Naive thymus-derived CD8-positive, alpha-beta T cell (primary cell): Measurements from ENCODE around the gene UBE2N. TPM values are rescaled to one million over a fixed set of nuclear protein-coding genes. Genes with fewer than 3 reads are reported as not detected.
"Not testable (repeated sequence)": the region's sequence is repeated elsewhere in the genome, so short reads cannot be mapped to it uniquely, and the experiment has no call there.

Source experiments
- ATAC-seq, 2 donors: fragments of 150-1000 bp; cut with Tn5 transposase in 1 of 2; sonication (Bioruptor Pico), chemical (Tn5 transposase) in 1 of 2; 1 replicate in 1 of 2; 2 replicates in 1 of 2; pipeline ENCODE4 v1.10.0; 2021; ENCODE audit warnings: mild to moderate bottlenecking in 2 of 2, moderate library complexity in 2 of 2
- POLR2A ChIA-PET: fragments of 350-600 bp; sonication (Branson Sonifier 250); formaldehyde crosslinking; loops from one replicate; lab custom pipeline; 2021; ENCODE audit warnings: antibody characterized with exemption; lab: Charles Lee
- DNase-seq, 10 donors: peaks; one replicate each; pipeline versions ENCODE4 v3.0.0 to v3.0.0-alpha.2; 2020 to 2022
- H3K27ac Mint-ChIP-seq, 10 donors: one replicate each; pipeline ENCODE4 v1.8.0; 2020 to 2022; ENCODE audit warnings: mild to moderate bottlenecking in 10 of 10, mixed read lengths in 10 of 10, moderate library complexity in 4 of 10, inconsistent platforms in 1 of 10
- H3K27me3 Mint-ChIP-seq, 5 donors: one replicate each; pipeline ENCODE4 v1.8.0; 2021 to 2022; ENCODE audit warnings: mixed read lengths in 5 of 5
- H3K36me3 Mint-ChIP-seq, 3 donors: one replicate each; pipeline ENCODE4 v1.8.0; 2020 to 2022; ENCODE audit warnings: mixed read lengths in 3 of 3, mild to moderate bottlenecking in 2 of 3, inconsistent platforms in 1 of 3
- H3K4me1 Mint-ChIP-seq, 4 donors: one replicate each; pipeline ENCODE4 v1.8.0; 2021 to 2022; ENCODE audit warnings: mixed read lengths in 4 of 4
- H3K4me3 Mint-ChIP-seq, 10 donors: one replicate each; pipeline ENCODE4 v1.8.0; 2020 to 2022; ENCODE audit warnings: mild to moderate bottlenecking in 10 of 10, mixed read lengths in 10 of 10, moderate library complexity in 6 of 10, inconsistent platforms in 1 of 10
- H3K9me3 Mint-ChIP-seq, 9 donors: one replicate each; pipeline ENCODE4 v1.8.0; 2020 to 2022; ENCODE audit warnings: mixed read lengths in 9 of 9, mild to moderate bottlenecking in 3 of 9, inconsistent platforms in 1 of 9, moderate library complexity in 1 of 9
- polyA plus RNA-seq, 3 donors: library from polyadenylated mRNA; unstranded; fragments of 300-500 nt; fragmentation: Illumina TruSeq; gene quantifications; one replicate each; pipeline ENCODE4 v1.2.3, GENCODE V29; 2021
- total RNA-seq, 8 experiments: library from RNA in 2 of 8; stranded (reverse) in 2 of 8; gene quantifications; one replicate each; pipeline ENCODE4 v1.2.3 and lab custom pipeline; 2021 to 2026

The UBE2N gene
- total and polyA plus RNA-seq, 5 experiments from 2014 or later, result 66.8 to 123 (median 117) TPM

DNA sequence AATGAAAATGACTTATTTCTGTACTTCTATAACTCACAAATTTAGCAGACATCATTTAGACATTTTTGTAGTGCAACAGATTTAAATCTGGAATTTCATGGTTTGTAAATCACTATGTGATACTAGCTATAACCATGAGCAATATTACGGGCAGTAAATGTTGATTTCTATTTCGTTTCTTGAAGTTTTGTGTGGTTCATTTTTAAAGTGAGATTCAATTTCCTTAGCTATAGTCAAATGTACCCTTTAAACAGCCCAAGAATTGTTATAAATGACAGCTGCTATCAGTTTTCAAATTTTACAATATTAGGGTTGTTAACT lies 33.8 kb downstream of the UBE2N start:
- ATAC-seq (no peak), DNase-seq (no peak)
- H3K36me3 Mint-ChIP-seq, result peaks cover 0 to 63% (median 3%) of the 10 kb centered on the region in 3 donors
- H3K9me3 Mint-ChIP-seq, result no peaks in the 10 kb centered on the region
- H3K4me1 Mint-ChIP-seq, result peaks cover 17 to 28% (median 25%) of the 10 kb centered on the region in 4 donors
- H3K27ac Mint-ChIP-seq, result peak overlapping the region in 7 of 10 donors; percentile 6 to 90 (median 72)
- H3K4me3 Mint-ChIP-seq, result no peak overlapping the region
- POLR2A ChIA-PET, result no interaction called here
- H3K27me3 Mint-ChIP-seq, result no peaks in the 10 kb centered on the region

DNA sequence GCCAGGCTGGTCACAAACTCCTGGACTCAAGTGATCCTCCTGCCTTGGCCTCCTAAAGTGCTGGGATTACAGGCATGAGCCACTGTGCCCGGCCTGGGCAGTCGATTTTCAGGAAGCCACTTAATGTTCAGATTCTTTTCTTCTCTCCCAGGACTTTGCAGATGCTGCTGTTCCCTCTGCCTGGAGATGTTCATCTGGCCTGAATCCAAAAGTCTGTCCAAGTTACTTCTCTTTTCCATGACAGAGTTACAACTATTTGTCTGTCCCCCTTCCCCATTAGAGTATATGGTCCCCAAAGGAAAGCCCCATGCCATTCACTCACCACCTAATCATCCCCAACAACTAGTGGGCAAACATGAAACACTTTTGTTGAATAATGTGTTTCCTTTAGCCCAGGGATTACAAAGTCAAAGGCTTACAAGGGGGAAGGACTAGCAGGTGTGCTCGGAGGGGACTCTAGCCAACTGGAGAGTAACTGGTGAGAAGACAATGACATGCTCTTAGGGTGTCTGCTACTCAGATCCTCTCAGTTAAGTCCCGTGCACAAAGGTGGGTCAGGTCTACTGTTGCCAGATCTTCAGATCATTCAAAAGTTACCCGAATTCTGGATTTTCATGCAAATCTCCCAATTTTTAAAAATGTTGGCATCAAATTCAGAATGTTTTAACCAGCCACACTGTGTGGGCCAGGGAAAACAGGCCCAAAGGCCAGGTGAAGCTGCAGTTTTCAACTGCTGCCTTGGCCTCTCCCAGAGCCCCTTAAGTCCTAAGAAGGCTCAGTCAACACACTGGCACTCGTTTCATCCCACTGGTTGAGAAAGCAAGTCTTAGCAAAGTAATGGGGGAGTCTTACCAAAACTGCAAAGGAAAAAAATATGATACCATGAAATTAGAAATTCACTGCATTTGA lies 34.4 kb downstream of the UBE2N start:
- ATAC-seq (peak in 1 of 2 donors; percentile 13), DNase-seq (no peak)
- H3K4me1 Mint-ChIP-seq, result peaks cover 16 to 22% (median 20%) of the 10 kb centered on the region in 4 donors
- no peaks in the 10 kb centered on the region for H3K9me3 Mint-ChIP-seq
- POLR2A ChIA-PET, result no interaction called here
- H3K27me3 Mint-ChIP-seq, result no peaks in the 10 kb centered on the region
- H3K4me3 Mint-ChIP-seq, result no peak overlapping the region
- peak overlapping the region; percentile 7 to 90 (median 62) for H3K27ac Mint-ChIP-seq
- peaks cover 0 to 68% (median 3%) of the 10 kb centered on the region in 3 donors for H3K36me3 Mint-ChIP-seq

DNA sequence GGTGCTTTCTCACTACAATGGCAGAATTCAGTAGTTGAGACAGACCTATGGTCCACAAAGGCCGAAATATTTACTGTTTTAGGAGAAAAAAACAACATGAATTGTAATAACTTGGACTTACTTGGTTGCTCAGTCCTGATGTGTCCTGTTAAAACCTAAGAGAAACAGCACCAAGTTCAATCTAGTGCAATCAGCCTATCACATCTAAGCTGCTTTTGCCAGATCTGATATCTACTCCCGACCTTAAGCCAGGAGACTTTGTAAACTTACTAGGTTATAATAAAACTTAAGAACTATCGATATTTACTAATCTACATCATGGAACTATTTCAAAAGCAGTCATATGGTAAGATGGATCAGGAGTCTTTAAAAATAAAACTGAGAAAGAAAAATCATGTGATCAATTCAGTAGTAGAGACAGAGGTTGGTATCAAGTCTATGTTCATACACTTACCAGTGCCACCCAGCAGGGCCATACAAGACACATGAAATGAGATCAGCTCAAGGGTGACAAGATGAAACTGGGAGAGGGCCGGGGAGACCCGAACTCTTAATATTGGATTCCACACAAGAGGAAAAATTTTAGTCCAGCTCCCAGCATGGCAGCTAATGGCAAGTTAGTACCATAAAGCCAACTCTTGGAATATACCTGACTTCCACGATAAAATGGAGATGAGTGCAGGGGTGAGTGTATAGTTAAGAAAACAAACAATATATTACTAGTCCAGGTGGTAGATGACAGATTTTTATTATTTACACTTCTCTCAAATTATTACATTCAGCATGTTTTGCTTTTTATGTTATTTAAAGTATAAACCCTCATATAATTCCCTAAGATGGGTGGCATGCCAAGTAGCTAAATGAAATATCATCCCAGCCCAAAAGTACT lies 36.5 kb downstream of the UBE2N start:
- Mint-ChIP-seq H3K4me1 (peaks cover 0 to 9% (median 5%) of the 10 kb centered on the region in 4 donors), H3K27ac (peak overlapping the region in 8 of 10 donors; percentile 5 to 75 (median 51)), H3K36me3 (peaks cover 0 to 60% (median 0%) of the 10 kb centered on the region in 3 donors), H3K27me3 (no peaks in the 10 kb centered on the region), H3K9me3 (no peaks in the 10 kb centered on the region), H3K4me3 (no peak overlapping the region)
- ATAC-seq, result peak in 1 of 2 donors; percentile 22
- DNase-seq, result no peak
- POLR2A ChIA-PET, result interaction anchor here (0.7 kb wide), 1 partner anchor 1509 kb away, joined by 4 read pairs; no protein-coding TSS in a partner anchor

DNA sequence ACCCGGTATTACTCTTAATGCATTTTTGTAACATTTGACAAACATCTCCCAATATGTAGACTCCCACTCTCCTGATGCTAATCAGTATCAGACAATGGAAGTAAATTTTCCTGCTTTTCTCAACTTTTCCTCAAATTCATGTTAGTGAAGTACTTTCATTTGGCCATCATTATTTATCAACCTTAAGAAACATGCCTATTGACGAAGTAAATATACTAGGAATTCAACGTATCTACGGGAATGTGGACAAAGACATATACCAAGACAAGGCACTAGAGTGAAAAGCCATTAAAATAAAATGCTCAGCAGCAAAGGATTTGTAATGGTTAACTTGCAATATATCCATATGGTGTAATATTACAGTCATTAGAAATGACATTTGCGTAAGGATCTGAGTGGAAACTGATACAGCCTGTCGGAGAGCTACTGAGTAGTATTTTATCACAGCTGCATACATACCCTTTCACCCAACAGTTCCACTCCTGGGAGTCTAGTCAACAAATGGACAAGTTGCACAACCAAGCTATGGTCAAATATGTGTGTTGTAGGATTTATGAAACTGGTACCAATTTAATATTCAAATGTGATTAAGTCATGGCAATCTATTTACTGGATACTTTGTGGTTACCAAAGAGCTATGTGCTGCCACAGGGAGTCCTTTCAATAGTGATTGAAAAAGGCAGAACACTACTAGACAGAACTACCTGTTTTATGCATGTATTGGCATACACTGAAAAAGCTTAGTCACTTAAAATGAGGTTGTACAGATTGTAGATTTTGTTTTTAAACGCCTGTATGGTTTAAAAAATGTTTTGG lies 37.6 kb downstream of the UBE2N start:
- Mint-ChIP-seq H3K27ac (peak overlapping the region in 6 of 10 donors; percentile 1 to 44 (median 13)), H3K27me3 (no peaks in the 10 kb centered on the region), H3K36me3 (peaks cover 0 to 51% (median 0%) of the 10 kb centered on the region in 3 donors), H3K4me3 (no peak overlapping the region), H3K9me3 (no peaks in the 10 kb centered on the region), H3K4me1 (peaks cover 0 to 9% (median 5%) of the 10 kb centered on the region in 4 donors)
- ATAC-seq (no peak), DNase-seq (no peak)
- POLR2A ChIA-PET, result interaction anchor here (0.7 kb wide), 1 partner anchor 1508 kb away, joined by 4 read pairs; no protein-coding TSS in a partner anchor

DNA sequence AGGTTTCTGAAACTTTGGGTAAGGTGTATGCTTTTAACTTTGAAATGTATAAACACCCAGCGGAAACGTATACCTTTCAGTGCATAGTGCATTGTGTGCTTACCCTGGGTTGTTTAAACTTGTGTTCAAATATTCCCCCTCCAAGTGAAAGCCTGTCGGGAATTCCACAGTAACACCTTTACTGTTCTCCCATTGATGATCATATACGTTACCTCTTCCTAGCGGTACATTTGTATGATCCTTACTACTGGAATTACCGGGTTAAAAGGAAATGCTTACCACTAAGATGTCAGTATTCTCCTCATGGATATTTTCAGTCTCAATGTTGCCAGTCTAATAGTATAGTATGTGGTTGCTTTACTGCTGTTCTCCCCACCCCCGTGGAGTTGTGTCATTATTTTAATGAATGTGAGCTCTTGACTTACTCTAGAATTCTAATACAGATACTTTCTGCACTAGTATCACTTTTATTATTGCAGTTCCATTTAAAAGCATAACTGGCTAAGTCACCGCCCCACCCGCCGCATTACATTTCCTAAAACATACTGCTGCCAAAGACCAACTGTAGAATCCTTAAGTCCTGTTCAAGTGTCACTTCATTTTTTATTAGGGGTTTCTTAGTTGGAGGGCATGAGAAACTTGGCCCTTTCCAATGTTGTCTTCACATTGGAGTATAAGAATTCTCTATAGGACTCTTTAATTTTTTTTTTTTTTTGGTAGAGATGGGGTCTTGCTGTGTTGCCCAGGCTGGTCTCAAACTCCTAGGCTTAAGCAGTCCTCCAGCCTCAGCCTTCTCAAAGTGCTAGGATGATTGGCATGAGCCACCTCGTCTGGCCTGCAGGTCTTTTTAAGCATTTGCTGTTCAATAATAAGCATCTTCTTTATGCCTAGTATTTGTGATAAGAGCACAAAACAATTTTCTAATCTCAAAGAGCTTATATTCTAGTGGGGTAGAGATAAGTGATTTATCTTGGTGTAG lies 39.1 kb downstream of the UBE2N start:
- peaks cover 0 to 49% (median 0%) of the 10 kb centered on the region in 3 donors for H3K36me3 Mint-ChIP-seq
- H3K4me3 Mint-ChIP-seq, result no peak overlapping the region
- H3K4me1 Mint-ChIP-seq, result peaks cover 0 to 9% (median 0%) of the 10 kb centered on the region in 4 donors
- H3K27me3 Mint-ChIP-seq, result no peaks in the 10 kb centered on the region
- no peaks in the 10 kb centered on the region for H3K9me3 Mint-ChIP-seq
- DNase-seq, result no peak
- POLR2A ChIA-PET, result no interaction called here
- no peak for ATAC-seq
- peak overlapping the region in 9 of 10 donors; percentile 0 to 68 (median 40) for H3K27ac Mint-ChIP-seq

DNA sequence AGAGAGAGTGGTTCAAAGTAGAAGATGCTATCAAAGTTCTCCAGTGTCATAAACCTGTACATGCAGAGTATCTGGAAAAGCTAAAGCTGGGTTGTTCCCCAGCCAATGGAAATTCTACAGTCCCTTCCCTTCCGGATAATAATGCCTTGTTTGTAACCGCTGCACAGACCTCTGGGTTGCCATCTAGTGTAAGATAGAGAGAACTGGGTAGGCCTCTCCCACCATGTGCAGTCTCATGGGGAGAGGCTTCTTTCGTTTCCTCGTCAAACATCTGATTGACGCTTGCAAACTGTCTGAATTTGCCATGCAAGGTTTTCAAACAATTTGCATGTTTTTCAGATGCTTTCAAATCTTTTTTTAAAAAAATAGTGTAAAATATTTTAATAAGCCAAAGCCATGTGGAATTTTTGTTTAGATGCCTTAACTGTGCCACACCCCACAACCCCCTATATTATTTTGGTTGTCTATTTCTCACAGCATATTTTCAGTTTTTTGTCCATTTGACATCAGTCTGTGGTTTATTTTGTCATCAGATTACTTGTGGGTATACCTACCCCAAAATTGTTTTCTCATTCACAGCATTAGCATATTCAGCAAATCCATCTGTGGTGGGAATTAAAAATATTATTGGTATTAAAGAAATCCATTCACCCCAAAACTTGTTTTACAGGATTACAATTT lies 42.4 kb downstream of the UBE2N start:
- H3K4me3 Mint-ChIP-seq, H3K27me3 Mint-ChIP-seq, H3K27ac Mint-ChIP-seq, POLR2A ChIA-PET, DNase-seq, H3K4me1 Mint-ChIP-seq, H3K9me3 Mint-ChIP-seq: not testable (repeated sequence)
- H3K36me3 Mint-ChIP-seq, result peaks cover 0 to 46% (median 0%) of the 10 kb centered on the region in 3 donors
- peak; percentile 99 to 100 for ATAC-seq

DNA sequence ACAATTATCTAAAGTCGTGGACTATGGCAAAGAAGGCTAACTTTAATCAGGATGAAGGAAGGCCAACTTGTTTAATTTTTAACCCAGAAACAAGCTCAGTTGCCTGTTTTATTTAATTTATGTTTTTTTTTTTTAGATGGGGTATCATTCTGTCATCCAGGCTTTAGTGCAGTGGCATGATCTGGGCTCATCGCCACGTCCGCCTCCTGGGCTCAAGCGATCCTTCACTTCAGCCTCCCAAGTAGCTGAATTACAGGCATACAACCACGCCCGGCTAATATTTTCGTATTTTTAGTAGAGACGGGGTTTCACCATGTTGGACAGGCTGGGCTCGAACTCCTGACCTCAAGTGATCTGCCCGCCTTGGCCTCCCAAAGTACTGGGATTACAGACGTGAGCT lies 44.3 kb downstream of the UBE2N start:
- H3K4me1 Mint-ChIP-seq, result peaks cover 0 to 5% (median 2%) of the 10 kb centered on the region in 4 donors
- no peak for ATAC-seq
- peaks cover 0 to 34% (median 0%) of the 10 kb centered on the region in 3 donors for H3K36me3 Mint-ChIP-seq
- H3K4me3 Mint-ChIP-seq, result no peak overlapping the region
- POLR2A ChIA-PET, result interaction anchor here (0.6 to 1.2 kb wide), 2 partner anchors 16 to 1867 kb away, joined by 3 read pairs; no protein-coding TSS in a partner anchor
- H3K27ac Mint-ChIP-seq, result peak overlapping the region in 1 of 10 donors; percentile 40
- H3K27me3 Mint-ChIP-seq, result no peaks in the 10 kb centered on the region
- DNase-seq, result no peak
- H3K9me3 Mint-ChIP-seq, result no peaks in the 10 kb centered on the region

DNA sequence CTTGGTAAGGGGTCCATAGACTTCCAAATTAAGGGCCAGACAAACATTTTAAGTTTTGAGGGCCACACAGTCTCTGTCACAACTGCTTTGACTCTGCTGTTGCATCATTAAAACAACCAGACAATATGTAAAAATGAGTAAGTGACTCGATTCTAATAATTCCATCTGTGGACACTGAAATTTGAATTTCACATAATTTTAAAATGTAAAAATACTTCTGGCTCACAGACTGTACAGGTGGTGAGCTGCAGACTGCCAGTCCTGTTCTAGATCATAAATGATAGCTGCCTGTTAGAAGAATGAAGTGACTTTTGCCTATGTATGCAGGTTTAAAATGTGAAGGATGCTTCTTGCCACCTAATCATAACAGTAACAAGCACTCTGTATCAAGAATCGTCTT lies 48.3 kb downstream of the UBE2N start:
- ATAC-seq (no peak), DNase-seq (no peak)
- Mint-ChIP-seq H3K9me3 (no peaks in the 10 kb centered on the region), H3K4me3 (no peak overlapping the region), H3K27me3 (no peaks in the 10 kb centered on the region), H3K27ac (peak overlapping the region in 1 of 10 donors; percentile 25), H3K36me3 (peaks cover 0 to 25% (median 0%) of the 10 kb centered on the region in 3 donors), H3K4me1 (peaks cover 9 to 31% (median 20%) of the 10 kb centered on the region in 4 donors)
- POLR2A ChIA-PET, result no interaction called here

DNA sequence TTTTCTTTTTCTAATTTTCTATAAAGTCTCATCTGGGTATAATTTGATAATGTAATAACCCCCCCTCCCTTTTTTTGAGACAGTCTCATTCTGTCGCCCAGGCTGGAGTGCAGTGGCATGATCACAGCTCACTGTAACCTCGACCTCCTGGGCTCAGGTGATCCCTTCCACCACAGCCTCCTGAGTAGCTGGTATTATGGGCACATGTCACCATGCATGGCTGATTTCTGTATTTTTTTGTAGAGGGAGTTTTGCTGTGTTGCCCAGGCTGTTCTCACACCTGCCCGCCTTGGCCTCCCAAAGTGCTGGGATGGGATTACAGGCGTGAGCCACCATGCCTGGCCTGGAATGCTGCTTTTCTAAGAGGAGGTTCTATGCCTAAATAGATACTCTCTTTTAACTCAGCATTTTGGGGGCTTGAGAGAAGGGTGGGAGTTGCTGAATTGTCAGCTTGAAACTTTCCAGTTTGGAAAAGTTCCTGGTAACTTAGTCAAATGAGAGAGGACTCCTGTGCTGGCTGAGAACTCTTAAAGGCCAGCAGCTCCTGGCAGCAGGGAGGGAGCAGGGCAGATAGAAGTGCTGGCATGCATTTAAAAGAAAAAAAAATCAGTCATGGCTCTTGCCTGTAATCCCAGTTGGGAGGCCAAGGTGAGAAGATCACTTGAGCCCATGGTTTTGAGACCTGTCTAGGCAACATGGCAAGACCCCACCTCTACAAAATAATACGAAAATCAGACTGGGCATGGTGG lies 51.0 kb downstream of the UBE2N start:
- H3K27me3 Mint-ChIP-seq, result no peaks in the 10 kb centered on the region
- peaks cover 15 to 53% (median 34%) of the 10 kb centered on the region in 4 donors for H3K4me1 Mint-ChIP-seq
- POLR2A ChIA-PET, result interaction anchor here (0.5 to 0.6 kb wide), 2 partner anchors 27 kb away, joined by 3 to 4 read pairs; no protein-coding TSS in a partner anchor
- no peak overlapping the region for H3K4me3 Mint-ChIP-seq
- peaks cover 0 to 10% (median 4%) of the 10 kb centered on the region in 3 donors for H3K36me3 Mint-ChIP-seq
- H3K27ac Mint-ChIP-seq, result peak overlapping the region in 9 of 10 donors; percentile 4 to 85 (median 56)
- H3K9me3 Mint-ChIP-seq, result no peaks in the 10 kb centered on the region
- ATAC-seq (no peak), DNase-seq (no peak)

DNA sequence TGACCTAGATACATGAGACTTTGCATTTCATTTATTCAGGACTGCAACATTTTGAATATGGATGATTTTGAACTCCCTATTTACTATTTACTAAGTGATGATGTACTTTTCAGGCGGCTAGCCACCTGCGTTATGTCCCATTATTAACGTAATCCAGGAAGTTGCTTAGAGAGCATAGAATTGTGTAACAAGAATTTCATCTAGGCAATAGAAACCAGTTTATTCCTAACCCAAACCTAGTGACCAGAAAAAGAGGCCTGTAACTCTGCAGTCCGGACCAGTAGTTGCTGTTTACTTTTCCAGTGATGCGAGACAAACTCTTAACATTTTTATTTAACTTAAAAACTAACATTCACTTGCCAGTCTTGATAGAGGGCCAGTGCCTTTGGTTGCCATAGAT lies 51.7 kb downstream of the UBE2N start:
- DNase-seq, result no peak
- POLR2A ChIA-PET, result interaction anchor here (0.5 kb wide), 1 partner anchor 26 kb away, joined by 4 read pairs; no protein-coding TSS in a partner anchor

More for the DNA sequence above, 51.7 kb downstream of the UBE2N start:
- ATAC-seq, result no peak
- Mint-ChIP-seq H3K4me3 (no peak overlapping the region), H3K4me1 (peaks cover 20 to 59% (median 41%) of the 10 kb centered on the region in 4 donors), H3K36me3 (peaks cover 0 to 11% (median 4%) of the 10 kb centered on the region in 3 donors), H3K27ac (peak overlapping the region in 5 of 10 donors; percentile 10 to 85 (median 55)), H3K27me3 (no peaks in the 10 kb centered on the region), H3K9me3 (no peaks in the 10 kb centered on the region)
